SKM-1 (cell line): ENCODE results near the gene SLC9A9.

Source experiments
- DNase-seq: peaks from one replicate; lab custom pipeline; 2025; ENCODE audit not compliant: unreplicated experiment; lab: John Stamatoyannopoulos, UW

The SLC9A9 gene

GRCh38 chr3:143333367-143333766, 514.9 kb downstream of the SLC9A9 start:
- DNase-seq, result no peak

- DNase-seq, result no peak
These were observed 516.2 kb downstream of the SLC9A9 start for GRCh38 chr3:143332026-143332425.

DNA sequence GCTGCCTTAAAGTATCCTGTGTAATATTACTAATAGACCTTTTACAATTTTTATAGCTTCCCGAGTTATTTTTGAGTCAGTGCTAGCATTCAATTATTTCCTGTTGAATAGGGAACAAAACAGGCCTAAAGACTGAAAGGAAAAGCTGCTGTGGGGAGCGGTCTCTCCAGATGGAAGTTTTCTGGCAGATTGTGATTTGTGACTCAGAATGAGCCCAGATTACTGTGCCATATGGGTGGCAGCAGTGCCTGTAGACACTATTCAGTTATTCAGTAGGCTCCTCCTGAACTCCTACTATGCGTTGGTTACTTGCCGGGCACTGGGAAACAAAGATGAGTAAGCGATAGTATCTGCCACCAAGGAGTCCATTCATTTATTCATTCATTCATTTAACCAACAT, 516.9 kb downstream of the SLC9A9 start:
- no peak for DNase-seq

GRCh38 chr3:143330296-143330868, 517.9 kb downstream of the SLC9A9 start:
- DNase-seq, result no peak

DNA sequence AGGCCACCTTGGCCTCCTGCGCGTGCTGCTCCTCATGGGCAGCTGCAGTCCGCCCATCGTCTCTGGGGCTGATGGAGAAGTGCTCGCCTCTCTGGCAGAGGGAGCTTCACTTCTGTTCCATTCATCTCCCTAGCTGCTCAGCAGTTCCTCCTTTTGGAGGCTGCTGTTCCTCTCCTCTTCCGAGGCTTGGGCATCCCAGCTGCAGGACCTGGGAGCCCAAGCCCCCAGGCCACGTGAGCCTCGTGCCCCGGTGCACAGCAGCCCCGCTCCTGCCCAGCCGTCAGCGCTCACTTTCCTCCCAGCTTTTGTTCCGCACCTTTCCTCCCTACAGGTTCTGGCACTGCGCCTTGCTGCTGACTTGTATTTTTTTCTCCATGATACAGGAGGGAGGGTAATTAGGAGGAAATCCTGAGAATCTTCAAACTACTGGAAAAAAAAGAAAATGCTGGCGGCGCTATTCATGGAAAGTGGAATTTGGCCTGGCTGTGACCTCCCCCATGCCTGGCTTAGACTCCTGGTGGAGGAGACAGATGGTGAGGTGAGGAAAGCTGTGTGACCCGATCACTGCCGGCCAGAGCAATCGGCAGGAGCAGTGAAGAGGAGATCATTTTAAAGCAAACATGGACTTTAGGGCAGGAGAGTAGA, 518.6 kb downstream of the SLC9A9 start:
- DNase-seq, result no peak

- DNase-seq, result no peak
These were observed 519.8 kb downstream of the SLC9A9 start for GRCh38 chr3:143328451-143328850.

- no peak for DNase-seq
These were observed 521.1 kb downstream of the SLC9A9 start for GRCh38 chr3:143326983-143327778.

DNA sequence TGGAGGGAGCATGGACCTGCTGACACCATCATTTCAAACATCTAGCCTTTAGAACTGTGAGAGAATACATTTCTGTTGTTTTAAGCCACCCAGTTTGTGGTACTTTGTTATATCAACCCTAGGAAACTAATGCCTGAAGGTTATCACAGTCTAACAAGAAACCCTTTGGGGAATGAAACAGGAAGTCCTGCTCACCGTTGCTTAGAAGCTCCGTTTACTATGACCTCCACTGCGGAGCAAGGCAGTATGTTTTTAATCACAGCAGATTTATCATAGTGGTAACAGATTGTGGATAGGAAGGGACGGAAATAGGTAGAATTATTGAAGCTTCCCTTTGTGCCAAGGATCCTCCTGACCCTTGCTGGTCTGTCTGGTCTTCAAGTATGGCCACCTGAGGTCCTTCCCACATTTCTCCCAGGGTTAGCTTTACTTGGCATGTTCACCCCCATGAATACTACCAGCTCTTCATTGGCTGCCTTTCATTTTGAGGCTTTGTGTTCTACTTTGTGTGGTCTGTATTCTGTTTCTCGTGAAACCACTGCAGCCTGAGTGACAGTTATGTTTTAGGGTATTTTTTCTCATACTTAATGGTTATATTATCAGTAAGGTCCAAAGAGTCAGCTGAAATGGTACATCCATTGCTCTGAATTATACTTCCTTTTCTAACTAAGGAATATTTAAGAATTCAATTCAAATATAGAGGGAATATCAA, 527.1 kb downstream of the SLC9A9 start:
- no peak for DNase-seq

DNA sequence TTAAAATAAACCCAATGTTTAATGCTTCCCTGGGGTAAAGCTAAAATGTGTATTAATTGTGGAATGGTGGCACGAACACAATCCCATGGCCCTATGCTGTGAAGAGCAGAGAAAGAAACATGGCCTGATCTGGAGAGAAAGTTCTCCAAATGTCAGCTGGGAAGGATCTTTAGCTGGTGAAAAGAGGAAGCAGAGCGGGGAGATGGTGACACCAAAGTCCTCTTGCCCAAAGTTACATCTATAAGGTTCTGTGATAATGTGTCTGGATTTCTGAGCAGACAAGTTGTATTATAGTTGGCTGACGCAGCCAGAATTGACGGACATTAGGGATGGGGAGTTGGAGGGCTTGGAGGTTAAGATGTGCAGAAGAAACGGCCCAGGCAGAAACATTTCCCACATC, 532.5 kb downstream of the SLC9A9 start:
- DNase-seq, result no peak

- no peak for DNase-seq
These were observed 533.8 kb downstream of the SLC9A9 start for GRCh38 chr3:143314251-143315093.

DNA sequence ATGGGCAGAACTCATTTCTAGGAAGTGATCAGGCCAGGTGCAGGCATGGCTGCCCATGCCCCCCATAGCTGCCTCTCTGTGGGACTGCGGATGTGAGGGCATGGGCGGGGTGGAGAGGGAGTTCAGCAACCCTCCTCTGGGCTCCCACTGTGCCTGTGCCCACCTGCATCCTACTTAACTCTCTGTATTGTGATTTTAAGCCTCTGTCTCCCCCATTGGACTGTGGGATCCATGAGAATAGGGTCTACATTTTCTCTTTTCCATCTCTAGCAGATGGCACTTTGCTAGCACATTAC, 534.4 kb downstream of the SLC9A9 start:
- no peak for DNase-seq

DNA sequence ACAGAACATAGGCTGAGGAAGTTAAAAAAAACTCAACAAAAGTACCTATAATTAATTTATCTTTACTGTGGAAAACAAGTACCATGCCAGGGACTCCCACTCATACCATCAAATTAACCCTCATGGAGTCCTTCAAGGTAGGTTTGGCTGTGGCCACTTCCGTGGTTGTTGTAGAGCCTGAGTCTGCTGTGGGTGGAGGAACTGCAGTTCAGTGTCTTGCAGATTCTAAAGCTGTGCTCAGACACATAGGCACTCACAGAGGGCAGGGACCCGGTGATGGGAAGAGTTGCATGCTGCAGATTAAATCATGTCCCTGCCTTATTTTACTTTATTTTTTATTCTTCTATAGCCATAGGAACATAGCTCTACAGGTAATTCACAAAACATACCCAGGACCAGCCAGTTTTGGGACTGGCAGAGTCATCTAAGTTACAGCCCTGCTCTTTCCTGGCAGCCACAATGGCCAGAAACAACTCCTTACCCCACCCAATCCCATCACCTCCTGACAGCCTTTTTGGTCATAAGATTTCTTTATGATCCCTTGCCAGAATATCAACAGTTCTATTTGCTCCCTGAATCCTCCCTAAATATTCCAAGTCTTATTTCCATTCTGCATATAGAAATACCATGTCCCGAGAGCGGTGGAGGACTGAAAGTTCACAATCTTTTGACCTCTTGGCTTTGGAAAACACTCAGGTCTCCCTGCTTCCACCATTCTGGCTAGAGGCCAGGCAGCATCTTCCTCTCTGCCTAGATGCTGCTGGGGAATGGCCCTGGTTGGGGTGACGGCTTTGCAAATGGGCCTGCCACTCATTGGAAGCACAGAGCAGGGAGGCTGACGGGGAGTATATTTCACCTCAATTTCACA, 535.0 kb downstream of the SLC9A9 start:
- no peak for DNase-seq

- DNase-seq, result no peak
These were observed 537.2 kb downstream of the SLC9A9 start for GRCh38 chr3:143311096-143311495.

- no peak for DNase-seq
These were observed 538.6 kb downstream of the SLC9A9 start for GRCh38 chr3:143309705-143310104.

DNA sequence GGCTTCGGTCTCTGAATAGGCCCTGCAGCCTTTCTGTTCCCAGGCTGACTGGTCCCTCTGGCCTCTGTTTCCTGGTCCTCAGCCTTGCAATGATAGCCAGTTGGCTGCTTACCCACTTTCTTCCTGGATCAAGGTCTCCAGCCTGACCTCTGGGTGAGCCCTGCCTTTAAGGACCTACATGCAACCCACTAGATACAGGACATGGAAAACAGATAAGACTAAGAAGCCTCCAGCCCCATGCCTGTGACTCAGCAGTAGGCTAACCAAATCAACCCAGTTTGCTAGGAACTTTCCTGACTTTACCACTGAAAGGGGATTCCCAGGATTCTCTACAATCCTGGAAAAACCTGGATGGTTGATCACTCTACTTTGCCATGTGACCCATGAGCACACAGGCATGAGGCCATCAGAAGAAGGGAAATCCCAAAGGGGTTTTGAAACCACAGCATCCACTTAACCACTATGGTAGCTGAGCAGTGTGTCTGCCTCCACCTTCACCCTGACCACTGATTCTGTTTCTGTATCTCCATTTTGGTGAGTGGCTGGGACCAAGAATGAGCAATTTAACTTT, 540.6 kb downstream of the SLC9A9 start:
- DNase-seq, result no peak

DNA sequence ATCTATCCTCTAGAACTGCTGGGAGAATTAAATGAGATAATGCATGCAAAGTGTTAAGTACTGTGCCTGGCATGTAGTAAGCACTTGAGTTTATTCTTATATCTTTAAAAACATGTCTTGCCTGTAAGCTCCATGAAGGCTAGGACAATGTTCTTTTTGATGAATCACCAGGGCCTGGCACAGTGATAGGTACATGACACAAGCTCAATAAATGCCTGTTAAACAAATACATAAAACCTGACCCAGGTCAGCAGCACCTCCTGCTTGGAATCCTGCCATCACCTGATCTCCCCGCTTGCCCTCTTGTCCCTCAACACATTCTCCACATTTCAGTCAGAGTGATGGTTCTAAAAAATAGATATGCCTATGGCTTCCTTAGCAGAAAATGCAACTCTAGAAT, 541.9 kb downstream of the SLC9A9 start:
- DNase-seq, result no peak

DNA sequence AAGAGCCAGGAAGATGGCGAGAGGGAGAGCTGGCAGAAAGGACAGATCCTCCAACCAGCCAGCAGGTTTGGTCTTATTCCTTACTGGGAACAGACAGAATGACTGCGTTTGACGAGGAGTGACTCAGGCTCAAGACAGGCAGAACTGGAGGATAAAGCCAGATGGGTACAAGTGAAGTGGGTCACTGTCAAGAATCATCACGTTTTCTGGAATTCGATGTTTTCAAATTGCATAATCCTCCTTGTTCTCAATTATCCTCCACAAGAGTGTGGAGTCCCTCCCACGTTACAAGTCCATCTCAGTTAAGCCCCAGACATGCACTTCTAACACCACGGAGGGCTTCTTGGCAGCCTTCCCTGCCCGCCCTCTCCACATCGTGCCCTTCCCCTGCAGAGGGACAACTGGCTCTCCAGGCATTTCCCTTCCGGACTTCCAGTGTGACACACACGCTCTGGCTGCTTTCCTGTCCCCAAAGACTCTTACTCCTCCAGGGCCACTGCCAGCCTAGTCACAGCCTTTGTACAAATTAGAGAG, 545.6 kb downstream of the SLC9A9 start:
- no peak for DNase-seq

- DNase-seq, result no peak
These were observed 547.0 kb downstream of the SLC9A9 start for GRCh38 chr3:143301031-143301901.
